Peyer's patch (tissue), 4 donors: ENCODE measurements around the gene SPAG6.

ENCODE experiments used
- CTCF ChIP-seq, 6 experiments: fragments of 450-650 bp in 4 of 6; fragments of 200-600 bp in 2 of 6; sonication (generic) in 1 of 6; IDR thresholded peaks; one replicate each; pipeline ENCODE4 v1.5.1; 2017 to 2019; ENCODE audit warnings: antibody characterized with exemption in 6 of 6, mild to moderate bottlenecking in 3 of 6, moderate library complexity in 1 of 6
- POLR2A ChIP-seq, 2 donors: fragments of 450-650 bp; IDR thresholded peaks; one replicate each; pipeline ENCODE4 v1.5.1; 2017; ENCODE audit warnings: antibody characterized with exemption in 2 of 2, mild to moderate bottlenecking in 2 of 2, moderate library complexity in 2 of 2

GRCh38 chr10:22370320-22370719 lies 25.0 kb downstream of the SPAG6 start:
- no peak for TF ChIP-seq CTCF (IDR thresholded peaks at IDR 0.05)
- no peak for TF ChIP-seq POLR2A (IDR thresholded peaks at IDR 0.05)
